PFSK-1 (cell line): ENCODE results near the gene CTNS.

Experiments
- FOXP2 ChIP-seq: optimal IDR thresholded peaks from 2 replicates; pipeline ENCODE3; 2011; ENCODE audit warnings: borderline replicate concordance, control low read depth, inconsistent platforms; ENCODE audit not compliant: insufficient read depth; ENCODE audit errors: extremely low read length, extremely low read depth
- POLR2AphosphoS5 ChIP-seq: IDR thresholded peaks from 2 replicates; pipeline ENCODE4 v1.6.1; 2012; ENCODE audit warnings: low read depth, mild to moderate bottlenecking, control low read depth, low read length, moderate library complexity
- TAF1 ChIP-seq: IDR thresholded peaks from 2 replicates; pipeline ENCODE4 v1.6.1; 2012; ENCODE audit warnings: low read length, control low read depth, borderline replicate concordance; ENCODE audit not compliant: insufficient read depth
- TF ChIP-seq, protein P1 (sequence below), 2 experiments: IDR thresholded peaks; 2 replicates each; pipeline versions ENCODE4 v1.6.1 to v1.8.0; 2011 to 2012; ENCODE audit warnings: low read depth in 2 of 2, low read length in 2 of 2, control low read depth in 1 of 2, inconsistent platforms in 1 of 2, mild to moderate bottlenecking in 1 of 2, moderate library complexity in 1 of 2; ENCODE audit not compliant: insufficient read depth in 1 of 2

DNA sequence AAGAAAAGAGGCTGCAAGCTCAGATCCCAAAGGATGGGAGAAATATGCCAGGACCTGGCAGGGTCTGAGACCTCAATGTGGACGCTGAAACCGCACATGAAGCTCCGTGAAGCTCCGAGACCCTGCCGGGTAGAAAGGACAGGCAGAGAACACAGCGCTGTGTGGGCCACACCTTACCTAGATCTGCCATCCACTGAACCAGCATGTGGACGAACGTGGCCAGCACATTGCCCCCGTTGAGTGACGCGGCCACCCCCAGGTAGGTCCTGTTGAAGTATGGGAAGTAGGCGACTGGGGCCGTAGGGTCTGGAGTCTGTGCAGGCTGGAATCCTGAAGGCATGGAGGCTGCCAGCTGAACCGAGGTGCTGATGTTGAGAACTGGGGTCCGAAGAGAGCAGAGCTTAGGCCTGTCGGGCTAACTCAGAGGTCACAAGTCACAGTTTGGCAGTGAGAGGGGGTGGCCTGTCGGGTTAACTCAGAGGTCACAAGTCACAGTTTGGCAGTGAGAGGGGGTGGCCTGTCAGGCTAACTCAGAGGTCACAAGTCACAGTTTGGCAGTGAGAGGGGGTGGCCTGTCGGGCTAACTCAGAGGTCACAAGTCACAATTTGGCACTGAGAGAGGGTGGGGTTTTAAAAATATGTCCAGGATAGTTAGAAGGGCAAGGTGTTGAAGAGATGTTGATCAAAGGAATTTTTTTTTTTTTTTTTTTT is 21.2 kb upstream of the CTNS start:
- TF ChIP-seq POLR2AphosphoS5 (no peak), TAF1 (no peak), FOXP2 (no peak)
- TF ChIP-seq, protein P1, sequence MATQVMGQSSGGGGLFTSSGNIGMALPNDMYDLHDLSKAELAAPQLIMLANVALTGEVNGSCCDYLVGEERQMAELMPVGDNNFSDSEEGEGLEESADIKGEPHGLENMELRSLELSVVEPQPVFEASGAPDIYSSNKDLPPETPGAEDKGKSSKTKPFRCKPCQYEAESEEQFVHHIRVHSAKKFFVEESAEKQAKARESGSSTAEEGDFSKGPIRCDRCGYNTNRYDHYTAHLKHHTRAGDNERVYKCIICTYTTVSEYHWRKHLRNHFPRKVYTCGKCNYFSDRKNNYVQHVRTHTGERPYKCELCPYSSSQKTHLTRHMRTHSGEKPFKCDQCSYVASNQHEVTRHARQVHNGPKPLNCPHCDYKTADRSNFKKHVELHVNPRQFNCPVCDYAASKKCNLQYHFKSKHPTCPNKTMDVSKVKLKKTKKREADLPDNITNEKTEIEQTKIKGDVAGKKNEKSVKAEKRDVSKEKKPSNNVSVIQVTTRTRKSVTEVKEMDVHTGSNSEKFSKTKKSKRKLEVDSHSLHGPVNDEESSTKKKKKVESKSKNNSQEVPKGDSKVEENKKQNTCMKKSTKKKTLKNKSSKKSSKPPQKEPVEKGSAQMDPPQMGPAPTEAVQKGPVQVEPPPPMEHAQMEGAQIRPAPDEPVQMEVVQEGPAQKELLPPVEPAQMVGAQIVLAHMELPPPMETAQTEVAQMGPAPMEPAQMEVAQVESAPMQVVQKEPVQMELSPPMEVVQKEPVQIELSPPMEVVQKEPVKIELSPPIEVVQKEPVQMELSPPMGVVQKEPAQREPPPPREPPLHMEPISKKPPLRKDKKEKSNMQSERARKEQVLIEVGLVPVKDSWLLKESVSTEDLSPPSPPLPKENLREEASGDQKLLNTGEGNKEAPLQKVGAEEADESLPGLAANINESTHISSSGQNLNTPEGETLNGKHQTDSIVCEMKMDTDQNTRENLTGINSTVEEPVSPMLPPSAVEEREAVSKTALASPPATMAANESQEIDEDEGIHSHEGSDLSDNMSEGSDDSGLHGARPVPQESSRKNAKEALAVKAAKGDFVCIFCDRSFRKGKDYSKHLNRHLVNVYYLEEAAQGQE (IDR thresholded peaks at IDR 0.05; ENCODE audit: insufficient read depth in 1 of 2, low read depth in 2 of 2, low read length in 2 of 2), result no peak
